ENCODE data around the gene ATP11A.

GRCh38 chr13:112908342-112908741, 218.5 kb downstream of the ATP11A start:
- TF ChIP-seq, protein P1, sequence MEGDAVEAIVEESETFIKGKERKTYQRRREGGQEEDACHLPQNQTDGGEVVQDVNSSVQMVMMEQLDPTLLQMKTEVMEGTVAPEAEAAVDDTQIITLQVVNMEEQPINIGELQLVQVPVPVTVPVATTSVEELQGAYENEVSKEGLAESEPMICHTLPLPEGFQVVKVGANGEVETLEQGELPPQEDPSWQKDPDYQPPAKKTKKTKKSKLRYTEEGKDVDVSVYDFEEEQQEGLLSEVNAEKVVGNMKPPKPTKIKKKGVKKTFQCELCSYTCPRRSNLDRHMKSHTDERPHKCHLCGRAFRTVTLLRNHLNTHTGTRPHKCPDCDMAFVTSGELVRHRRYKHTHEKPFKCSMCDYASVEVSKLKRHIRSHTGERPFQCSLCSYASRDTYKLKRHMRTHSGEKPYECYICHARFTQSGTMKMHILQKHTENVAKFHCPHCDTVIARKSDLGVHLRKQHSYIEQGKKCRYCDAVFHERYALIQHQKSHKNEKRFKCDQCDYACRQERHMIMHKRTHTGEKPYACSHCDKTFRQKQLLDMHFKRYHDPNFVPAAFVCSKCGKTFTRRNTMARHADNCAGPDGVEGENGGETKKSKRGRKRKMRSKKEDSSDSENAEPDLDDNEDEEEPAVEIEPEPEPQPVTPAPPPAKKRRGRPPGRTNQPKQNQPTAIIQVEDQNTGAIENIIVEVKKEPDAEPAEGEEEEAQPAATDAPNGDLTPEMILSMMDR (IDR thresholded peaks at IDR 0.05) = no peak
- TF ChIP-seq POLR2A (IDR thresholded peaks at IDR 0.05) = no peak

All from thyroid gland (tissue), 4 donors.